PFSK-1 (cell line): ENCODE measurements around the gene EMSY.

ENCODE experiments used
- POLR2AphosphoS5 ChIP-seq: IDR thresholded peaks from 2 replicates; pipeline ENCODE4 v1.6.1; 2012; ENCODE audit warnings: low read depth, mild to moderate bottlenecking, control low read depth, low read length, moderate library complexity
- SIN3A ChIP-seq: IDR thresholded peaks from 2 replicates; pipeline ENCODE4 v1.6.1; 2012; ENCODE audit warnings: mild to moderate bottlenecking, low read length, moderate library complexity, borderline replicate concordance; ENCODE audit not compliant: insufficient read depth

DNA sequence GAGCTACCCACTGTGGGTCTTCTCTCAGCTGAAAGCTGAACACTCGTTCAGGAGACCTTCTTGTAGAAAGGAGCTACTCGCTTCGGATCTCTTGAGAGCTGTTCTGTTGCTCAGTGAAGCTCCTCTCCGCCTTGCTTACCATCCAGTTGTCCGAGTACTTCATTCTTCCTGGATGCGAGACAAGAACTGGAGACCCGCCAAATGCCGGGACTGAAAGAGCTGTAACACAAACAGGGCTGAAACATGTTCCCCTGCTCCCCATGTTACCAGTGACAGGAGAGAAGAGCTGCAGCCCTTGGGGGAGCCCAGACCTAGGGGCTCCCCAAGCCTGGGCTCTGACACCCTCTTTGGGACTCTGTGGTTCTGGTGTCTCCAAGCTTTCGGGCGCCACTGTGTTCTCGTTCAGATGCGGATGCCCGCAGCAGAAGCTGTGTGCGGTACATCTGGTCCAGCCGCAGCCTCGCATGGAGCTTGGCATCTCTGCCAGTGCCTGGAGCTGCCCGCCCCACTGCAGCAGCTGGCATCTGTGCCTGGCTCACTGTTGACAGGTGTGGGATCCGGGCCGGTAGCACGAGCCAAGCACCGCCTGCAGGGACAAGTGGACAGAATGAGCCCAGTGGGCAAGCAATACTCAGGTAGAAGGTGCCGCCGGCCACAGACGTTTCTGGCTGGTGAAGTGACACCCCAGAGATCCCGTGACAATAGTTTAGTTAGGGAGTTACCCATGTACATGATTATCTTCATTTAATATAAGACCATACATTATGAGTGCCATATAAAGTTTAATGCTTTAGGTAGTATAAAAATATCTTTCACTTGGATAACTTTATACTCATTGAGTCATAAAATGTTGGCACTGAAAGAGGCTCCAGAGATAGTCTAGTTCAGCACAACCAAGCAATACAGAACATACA is 49.1 kb downstream of the EMSY start:
- no peak for TF ChIP-seq POLR2AphosphoS5
- TF ChIP-seq SIN3A: no peak
